ENCODE data around the gene PNO1. TPM values are rescaled to one million over a fixed set of nuclear protein-coding genes. Genes with fewer than 3 reads are reported as not detected.

PNO1 gene
- polyA plus RNA-seq, 3 donors, result 15.4 to 16.3 (median 15.8) TPM

DNA sequence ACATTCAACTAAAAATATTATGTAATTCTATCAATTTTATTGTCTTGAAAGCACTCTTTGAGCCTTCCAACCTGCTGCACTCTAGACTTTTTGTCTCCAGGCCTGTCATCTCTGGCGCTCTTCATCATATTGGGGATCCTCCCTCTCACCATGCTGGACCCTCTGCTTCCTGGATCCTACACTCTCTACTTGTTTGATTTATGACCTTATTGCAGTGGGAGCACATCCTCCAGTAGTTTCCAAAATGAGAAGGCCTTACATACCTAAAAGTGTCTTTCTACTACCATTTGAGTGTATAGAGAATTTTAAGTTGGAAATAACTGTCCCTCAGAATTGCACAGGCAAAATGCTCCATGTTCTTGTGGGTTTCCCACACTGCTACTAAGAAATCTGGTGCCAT lies 25.2 kb downstream of the PNO1 start:
- no peak for DNase-seq (ENCODE audit: extremely low read depth in 1 of 11, low read depth in 9 of 11, low spot score in 4 of 11)

DNA sequence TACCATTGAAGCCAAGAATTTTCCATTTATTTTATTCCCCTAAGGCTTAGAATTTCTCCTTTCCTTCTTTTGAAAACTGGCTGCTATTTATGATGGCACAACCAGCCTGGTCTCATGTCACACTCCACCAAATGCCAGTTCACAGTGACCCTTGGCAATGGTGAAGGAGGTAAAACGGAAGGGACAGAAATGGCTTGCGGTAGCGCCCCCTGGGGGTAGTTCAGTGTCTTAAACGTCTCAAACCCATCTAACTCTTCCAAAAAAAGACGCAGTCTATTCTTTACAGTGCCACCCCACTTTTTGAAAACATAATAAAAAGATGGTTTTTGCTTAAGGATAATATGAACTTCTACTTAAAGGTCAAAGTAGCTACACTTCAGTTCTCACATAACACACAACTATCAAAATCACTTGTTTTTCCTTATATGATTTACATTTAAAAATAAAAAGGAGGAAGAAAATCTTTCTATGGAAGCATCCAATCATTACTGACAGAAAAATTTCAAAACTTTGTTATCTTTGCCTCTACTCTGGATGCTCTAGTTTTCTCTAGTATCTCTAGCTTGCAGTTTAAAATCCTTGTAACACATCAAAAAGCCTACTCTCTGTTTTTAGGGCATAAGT lies 28.0 kb downstream of the PNO1 start:
- DNase-seq (ENCODE audit: extremely low read depth in 1 of 11, low read depth in 9 of 11, low spot score in 4 of 11), result peak in 6 of 11 donors; percentile 1 to 19 (median 10)

DNA sequence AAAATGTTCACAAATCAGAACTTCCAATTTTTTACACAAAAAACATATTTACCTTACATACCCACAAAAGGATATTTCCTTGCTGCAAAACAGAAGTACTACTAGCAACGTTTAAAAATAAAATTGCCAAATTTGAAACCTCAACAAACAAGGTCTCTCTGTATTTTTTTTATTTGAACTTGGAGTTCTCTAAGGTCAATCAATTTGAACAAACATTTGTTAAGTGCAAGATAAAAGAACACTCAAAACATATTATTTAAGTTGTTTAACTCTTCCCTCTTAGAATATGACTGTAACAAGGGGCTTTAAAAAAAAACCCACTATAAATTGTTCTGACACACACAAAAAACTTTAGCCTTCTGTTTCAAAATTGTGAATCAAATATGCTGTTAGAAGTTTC lies 29.6 kb downstream of the PNO1 start:
- no peak for DNase-seq (ENCODE audit: extremely low read depth in 1 of 11, low read depth in 9 of 11, low spot score in 4 of 11)

DNA sequence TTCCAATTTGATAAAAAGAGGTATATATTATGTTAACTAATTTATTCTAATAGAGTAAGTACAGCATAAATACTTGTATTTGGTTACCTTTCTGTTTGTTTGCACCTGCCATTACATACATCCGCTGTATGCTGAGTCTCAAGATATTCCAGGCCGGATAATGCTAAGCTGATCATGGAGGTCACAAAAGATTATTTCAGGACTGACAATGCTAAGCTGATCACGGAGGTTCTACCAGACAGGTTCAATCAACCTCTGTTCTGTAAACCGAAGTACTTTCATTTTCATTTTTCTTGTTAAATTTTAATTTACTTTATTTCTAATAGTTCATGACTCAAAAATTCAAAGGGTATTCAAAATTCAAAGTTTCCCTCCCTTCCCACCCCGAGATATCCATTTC lies 31.1 kb downstream of the PNO1 start:
- no peak for DNase-seq (ENCODE audit: extremely low read depth in 1 of 11, low read depth in 9 of 11, low spot score in 4 of 11)

DNA sequence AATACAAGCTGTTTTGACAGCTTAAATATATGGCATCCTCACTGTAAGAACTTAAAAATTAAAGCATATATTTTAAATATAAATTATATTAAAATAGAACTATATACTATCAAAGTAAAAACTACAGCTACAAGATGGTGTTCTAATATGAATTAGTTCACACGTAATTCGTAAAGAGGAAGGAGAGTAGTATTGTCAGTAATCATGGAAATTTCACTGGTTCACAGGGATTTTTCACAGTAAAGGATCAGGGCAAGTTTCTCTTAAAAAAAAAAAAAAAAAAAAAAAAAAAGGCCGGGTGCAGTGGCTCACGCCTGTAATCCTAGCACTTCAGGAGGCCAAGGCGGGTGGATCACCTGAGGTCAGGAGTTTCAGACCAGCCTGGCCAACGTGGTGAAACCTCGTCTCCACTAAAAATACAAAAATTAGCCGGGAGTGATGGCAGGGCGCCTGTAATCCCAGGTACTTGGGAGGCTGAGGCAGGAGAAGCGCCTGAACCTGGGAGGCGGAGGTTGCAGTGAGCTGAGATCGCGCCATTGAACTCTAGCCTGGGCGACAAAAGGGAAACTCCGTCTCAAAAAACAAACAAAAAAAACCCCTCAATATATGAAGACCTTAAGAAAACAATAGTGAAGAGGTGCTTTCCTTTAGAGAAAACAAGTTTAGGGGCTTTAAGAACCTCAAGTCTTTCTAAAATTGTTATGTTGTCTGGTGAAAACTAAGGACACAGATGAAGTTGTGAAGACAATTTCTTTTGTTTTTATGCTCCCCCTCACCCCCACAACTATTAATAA lies 32.5 kb downstream of the PNO1 start:
- no peak for DNase-seq (ENCODE audit: extremely low read depth in 1 of 11, low read depth in 9 of 11, low spot score in 4 of 11)

DNA sequence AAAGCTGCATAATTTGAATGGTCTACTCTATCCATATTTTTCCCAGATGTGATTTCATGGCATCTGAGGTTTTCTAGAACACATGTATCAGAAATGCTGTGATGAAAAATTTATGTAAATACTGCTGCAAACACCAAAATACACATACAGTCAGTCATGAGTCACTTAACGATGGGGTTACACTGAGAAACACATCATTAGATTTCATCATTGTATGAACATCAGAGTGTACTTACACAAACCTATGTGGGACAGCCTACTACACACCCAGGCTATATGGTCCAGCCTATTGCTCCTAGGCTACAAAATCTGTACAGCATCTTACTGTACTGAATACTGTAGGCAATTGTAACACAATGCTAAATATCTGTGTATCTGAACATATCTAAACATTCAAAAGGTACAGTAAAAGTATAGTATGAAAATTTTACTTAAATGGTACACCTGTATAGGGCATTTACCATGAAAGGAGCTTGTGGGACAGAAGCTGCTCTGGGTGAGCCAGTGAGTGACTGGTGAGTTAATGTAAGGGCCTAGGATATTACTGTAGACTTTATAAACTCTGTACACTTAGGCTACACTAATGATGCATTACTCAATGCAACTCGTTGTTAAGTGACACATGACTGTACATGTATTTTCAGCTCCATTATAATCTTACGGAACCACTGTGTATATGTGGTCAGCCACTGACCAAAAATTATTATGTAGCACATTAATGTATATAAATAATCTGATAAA lies 33.5 kb downstream of the PNO1 start:
- DNase-seq (ENCODE audit: extremely low read depth in 1 of 11, low read depth in 9 of 11, low spot score in 4 of 11), result no peak

DNA sequence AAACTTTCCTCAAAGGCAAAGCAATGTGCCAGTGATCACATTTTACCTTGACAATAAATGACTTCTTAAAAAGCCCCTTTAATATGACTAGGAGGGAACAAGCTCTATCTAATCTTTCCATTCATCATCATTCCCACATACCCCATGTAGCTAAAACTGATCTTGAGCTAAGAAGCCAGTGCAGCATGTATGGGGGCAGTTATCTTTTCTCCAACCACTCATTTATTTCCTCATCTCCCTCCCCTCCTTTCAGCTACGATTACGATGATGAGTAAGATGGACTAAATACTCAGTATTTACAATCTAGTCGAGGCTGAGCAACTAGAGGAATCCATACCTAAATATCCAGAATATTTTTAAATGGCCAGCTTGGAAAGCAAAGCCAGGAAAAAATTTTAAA lies 35.5 kb downstream of the PNO1 start:
- no peak for DNase-seq (ENCODE audit: extremely low read depth in 1 of 11, low read depth in 9 of 11, low spot score in 4 of 11)

DNA sequence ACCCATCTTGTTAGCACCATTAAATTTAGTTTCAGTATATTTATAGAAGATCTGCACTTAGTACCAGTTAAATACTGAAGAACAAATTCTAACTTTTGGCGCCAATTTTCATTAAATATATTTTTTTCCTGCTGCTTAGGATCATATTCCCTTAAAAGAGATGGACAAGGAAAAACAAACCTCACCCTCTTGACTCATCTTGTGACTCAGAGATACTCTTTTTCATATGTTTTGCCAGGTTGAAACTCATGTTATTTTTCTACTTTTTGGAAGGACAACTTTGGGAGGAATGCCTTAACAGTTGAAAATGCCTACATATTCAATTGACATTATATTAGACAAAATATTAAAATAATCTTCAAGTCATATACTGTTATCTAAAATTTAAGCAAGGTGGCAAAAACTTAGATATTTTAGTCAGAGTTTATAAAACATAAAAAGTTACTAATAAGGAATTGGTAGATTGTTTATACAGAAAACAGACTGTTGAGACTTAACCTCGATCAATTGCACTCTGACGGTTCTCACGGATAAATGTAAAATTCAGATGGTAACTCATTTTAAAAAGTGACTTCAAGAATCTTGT lies 36.2 kb downstream of the PNO1 start:
- no peak for DNase-seq (ENCODE audit: extremely low read depth in 1 of 11, low read depth in 9 of 11, low spot score in 4 of 11)

DNA sequence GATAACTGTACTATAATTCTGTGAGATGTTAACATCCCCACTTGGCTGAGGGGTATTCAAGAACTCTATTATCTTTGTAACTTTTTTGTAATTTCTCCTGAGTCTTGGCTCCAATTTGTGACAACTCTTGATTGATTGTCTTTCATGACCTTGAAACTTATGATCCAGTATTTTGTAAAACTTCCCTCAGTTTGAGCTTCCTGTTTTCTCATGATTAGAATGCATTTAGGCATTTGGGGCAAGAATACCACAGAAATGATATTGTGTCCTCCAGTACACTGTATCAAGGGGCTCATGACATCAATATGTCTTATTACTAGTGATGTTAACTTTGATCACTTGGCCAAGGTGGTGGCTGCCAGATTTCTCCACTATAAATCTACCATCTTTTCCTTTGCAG lies 37.4 kb downstream of the PNO1 start:
- no peak for DNase-seq (ENCODE audit: extremely low read depth in 1 of 11, low read depth in 9 of 11, low spot score in 4 of 11)

DNA sequence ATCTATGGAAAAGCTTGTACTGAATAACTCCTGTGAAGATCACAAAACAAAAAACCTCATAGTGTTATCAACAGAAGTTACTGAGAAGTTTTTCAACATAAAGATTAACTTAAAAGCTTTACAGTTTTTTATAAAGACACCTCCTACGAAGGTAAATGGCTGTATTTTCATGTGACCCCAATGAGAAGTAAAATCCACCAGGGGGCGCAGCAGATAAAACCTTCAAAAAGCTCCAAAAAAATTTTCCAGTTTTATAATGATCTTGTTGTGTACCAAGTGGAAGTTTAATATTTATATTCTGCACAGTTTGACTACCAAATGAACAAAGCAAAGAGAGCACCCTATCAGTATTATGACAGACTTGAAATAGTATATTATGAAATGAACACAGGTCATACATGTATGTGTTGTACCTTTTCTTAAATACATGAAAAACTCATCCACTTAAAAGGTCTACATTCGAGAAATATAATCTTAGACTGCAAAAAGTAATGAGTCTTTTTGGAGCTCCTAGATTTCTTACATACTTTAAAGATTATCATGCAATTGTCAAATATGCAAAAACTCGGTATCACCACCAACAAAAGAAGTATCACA lies 38.5 kb downstream of the PNO1 start:
- DNase-seq (ENCODE audit: extremely low read depth in 1 of 11, low read depth in 9 of 11, low spot score in 4 of 11), result peak in 7 of 11 donors; percentile 2 to 33 (median 19)

DNA sequence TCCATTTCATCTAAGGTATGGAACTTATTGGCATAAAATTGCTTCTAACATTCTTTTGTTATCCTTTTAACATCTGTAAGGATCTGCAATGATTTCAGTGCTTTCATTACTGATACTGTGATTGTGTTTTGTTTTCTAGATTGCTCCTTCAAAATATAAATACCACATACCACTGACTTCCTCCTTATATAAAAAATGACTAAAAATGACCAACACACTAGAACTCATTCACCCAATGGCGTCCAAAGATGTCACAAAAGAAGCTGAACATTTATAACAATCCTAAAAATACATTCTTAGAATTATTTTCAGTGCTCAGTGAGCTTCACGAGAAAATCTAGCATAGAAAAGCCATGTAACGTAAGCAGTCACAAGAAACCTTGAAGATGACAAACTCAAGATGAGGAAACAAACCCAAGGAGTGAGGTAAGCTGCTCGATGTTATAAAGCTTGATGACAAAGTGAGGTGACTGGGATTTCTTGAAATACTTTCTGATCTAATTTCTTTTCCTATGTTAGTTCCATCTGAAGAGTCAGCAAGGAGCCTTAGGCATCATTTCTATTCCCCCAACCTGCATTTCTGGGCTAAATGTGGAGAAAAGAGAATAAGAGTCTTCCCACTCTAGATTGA lies 42.6 kb downstream of the PNO1 start:
- no peak for DNase-seq (ENCODE audit: extremely low read depth in 1 of 11, low read depth in 9 of 11, low spot score in 4 of 11)

DNA sequence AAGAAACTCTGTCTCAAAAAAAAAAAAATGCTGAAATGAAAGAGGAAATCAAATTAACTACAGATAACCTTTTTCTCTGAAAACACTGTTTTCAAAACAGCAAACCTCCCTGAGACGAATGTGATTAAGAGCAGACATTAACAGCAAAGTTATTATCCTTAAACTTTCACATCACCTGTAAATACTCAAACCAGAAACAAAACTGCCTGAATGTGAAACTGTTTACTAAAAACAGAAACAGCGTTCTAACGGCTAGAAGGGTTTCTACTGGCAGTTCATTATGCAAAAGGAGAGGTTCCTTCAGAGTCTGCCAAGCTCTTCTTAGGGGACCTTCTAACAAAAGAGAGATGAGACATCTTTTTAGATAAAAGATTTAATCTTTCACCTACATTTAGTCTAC lies 45.9 kb downstream of the PNO1 start:
- DNase-seq (ENCODE audit: extremely low read depth in 1 of 11, low read depth in 9 of 11, low spot score in 4 of 11), result no peak

DNA sequence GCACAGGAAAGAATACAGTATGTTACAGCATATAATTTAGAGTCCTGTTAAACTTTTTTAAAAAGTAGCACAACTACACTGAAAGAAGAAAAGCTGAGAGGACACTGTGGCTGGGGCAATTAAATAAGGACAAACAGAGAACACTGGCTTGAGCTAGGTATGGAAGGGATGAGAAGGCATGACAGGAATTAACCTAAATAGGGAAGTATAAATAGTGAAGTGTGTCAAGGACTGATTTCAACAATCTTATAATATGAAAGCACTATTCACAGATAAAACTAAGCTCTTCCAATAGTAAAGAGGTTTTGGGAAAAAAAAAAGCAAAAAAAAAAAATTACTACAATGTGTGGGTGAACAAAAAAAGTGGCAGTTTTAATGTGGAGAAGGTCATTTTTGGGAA lies 49.1 kb downstream of the PNO1 start:
- no peak for DNase-seq (ENCODE audit: extremely low read depth in 1 of 11, low read depth in 9 of 11, low spot score in 4 of 11)

DNA sequence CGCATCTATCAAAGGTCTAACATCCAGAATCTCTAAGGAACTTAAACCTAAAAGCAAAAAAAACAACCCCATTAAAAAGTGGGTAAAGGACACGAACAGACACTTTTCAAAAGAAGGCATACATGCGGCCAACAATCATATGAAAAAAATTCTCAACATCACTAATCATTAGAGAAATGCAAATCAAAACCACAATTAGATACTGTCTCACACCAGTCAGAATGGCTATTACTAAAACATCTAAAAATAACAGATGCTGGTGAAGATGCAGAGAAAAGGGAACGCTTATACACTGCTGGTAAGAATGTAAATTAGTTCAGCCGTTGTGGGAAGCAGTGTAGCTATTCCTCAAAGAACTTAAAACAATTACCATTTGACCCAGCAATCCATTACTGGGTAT lies 56.7 kb downstream of the PNO1 start:
- DNase-seq (ENCODE audit: extremely low read depth in 1 of 11, low read depth in 9 of 11, low spot score in 4 of 11), result no peak

DNA sequence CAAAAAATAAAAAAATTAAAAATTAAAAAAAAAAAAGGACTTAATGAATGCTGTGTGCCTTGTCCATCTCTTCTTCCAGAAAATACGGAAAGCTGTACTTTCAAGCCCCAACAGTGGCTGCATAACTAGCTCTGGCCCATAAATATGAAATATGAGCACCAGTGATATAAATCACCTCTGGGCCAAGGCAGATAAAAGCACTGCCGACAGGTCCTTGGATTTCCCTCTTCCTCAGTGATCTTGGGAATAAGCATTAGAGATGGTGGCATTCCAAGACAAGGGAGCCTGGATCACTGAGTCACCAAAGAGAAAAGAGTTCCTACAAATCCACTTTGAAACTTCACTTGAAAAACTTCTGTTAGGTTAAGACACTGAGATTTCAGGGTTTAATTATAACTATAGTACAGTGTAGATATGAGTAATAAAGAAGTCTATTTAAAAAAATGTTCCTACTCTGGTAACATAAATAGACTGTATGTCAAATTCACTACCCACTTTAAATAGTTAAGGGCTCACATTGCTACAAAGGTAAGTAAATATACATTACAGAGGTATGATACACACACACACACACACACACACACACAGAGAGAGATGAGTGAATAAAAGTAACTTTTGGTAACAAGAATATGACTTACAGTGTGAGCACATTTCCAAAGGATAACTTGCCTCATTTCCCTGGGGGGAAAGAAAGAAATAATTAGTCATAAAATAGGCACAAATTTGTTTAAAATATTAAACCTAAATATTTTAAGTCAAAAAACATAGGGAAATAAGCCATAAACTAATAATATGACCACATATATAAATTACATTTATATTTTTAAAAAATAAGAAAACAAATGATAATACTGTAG lies 59.0 kb downstream of the PNO1 start:
- DNase-seq (ENCODE audit: extremely low read depth in 1 of 11, low read depth in 9 of 11, low spot score in 4 of 11), result peak in 5 of 11 donors; percentile 4 to 40 (median 22)

DNA sequence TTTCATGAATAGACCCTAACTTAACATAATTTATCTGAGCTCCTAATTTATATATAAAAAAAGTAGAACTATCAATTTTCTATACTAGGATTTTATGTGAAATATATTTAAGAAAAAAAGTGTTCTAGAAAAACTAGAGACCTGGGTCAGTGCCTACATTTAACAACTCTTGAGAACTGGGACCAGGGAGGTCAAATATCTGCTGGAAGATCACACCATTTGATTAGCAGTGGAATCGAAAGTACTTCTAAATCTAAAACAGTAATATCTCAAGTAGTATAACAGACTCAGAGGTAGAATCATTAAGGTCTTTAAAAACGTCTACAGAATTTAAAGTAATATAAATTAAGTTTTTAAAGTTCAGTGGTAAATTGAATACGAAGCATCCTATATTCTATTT lies 60.0 kb downstream of the PNO1 start:
- no peak for DNase-seq (ENCODE audit: extremely low read depth in 1 of 11, low read depth in 9 of 11, low spot score in 4 of 11)

DNA sequence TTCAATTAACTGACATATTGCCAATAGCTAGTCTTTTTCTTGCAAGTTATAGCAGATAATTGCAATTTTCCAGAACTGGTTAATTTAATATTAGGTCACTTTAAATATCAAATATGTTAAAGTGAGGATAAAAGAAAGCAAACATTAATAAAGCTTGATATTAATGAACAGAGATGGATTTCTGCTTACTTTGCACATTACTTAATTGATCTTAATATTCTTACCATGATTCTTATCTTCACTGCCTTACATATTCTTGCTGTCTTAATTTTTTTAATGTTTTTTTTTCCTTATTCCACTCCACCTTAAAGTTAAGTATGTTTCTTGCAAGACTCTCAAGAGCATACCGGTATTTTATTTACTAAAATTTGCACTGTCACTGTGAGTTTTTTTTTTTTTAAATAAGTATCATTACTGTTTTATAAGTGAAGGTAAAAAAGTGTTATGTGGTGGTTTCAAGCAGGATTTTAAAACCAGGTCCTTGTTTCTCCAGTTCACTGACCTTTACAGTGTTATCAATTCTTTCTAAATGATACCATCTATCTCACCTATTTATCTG lies 60.7 kb downstream of the PNO1 start:
- no peak for DNase-seq (ENCODE audit: extremely low read depth in 1 of 11, low read depth in 9 of 11, low spot score in 4 of 11)

DNA sequence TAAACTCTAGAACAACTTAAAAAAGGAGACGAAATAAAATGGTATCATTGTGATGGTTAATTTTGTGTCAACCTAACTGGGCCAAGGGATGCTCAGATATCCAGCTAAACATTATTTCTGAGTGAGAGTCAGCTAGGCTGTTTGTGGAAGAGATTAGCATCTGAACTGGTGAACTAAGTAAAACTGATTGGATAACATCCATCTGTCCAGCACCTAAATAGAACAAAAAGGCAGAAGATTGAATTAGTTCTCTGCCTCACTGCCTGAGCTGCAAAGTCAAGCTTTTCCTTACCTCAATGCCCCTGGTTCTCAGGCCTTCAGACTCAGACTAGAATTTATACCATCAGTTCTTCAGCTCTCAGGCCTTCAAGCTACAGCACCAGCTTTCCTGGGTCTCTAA lies 64.6 kb downstream of the PNO1 start:
- DNase-seq (ENCODE audit: extremely low read depth in 1 of 11, low read depth in 9 of 11, low spot score in 4 of 11), result no peak
